Skeletal muscle satellite cell (primary cell): Measurements from ENCODE around the gene HPDL.

Experiments used
- H3K27me3 ChIP-seq: 2 replicates; pipeline ENCODE4 v1.7.0; 2013; ENCODE audit warnings: low read length; ENCODE audit not compliant: control insufficient read depth, insufficient read depth
- H3K36me3 ChIP-seq: 2 replicates; pipeline ENCODE4 v1.7.0; 2013; ENCODE audit warnings: mild to moderate bottlenecking, control low read depth, low read length; ENCODE audit not compliant: insufficient read depth
- H3K4me1 ChIP-seq: 2 replicates; pipeline ENCODE4 v1.7.0; 2013; ENCODE audit warnings: low read length; ENCODE audit not compliant: control insufficient read depth, insufficient read depth
- H3K4me2 ChIP-seq: 2 replicates; pipeline ENCODE4 v1.7.0; 2013; ENCODE audit warnings: mild to moderate bottlenecking, low read length
- H3K4me3 ChIP-seq: 2 replicates; pipeline ENCODE4 v1.7.0; 2013; ENCODE audit warnings: low read length
- H3K9ac ChIP-seq: 2 replicates; pipeline ENCODE4 v1.7.0; 2013; ENCODE audit warnings: mild to moderate bottlenecking, low read depth, low read length, moderate library complexity
- H3K9me3 ChIP-seq: replicated peaks from 2 replicates; pipeline ENCODE4 v1.7.0; 2013; ENCODE audit warnings: mild to moderate bottlenecking, control low read depth, low read length

Gene HPDL

GRCh38 chr1:45327644-45328515 is 1.2 kb downstream of the HPDL start:
- Histone ChIP-seq H3K36me3 (peaks cover 13% of the 10 kb centered on the region), H3K4me2 (peak overlapping the region; percentile 97), H3K9me3 (no peaks in the 10 kb centered on the region), H3K27me3 (no peaks in the 10 kb centered on the region), H3K4me1 (peaks cover 13% of the 10 kb centered on the region), H3K9ac (no peak overlapping the region), H3K4me3 (no peak overlapping the region)

- H3K4me1 ChIP-seq: peaks cover 13% of the 10 kb centered on the region
- H3K9ac ChIP-seq: no peak overlapping the region
- no peaks in the 10 kb centered on the region for H3K9me3 ChIP-seq
- peaks cover 19% of the 10 kb centered on the region for H3K36me3 ChIP-seq
- no peaks in the 10 kb centered on the region for H3K27me3 ChIP-seq
- no peak overlapping the region for H3K4me2 ChIP-seq
- no peak overlapping the region for H3K4me3 ChIP-seq
These were observed 2.0 kb downstream of the HPDL start for GRCh38 chr1:45328680-45329079.

- no peaks in the 10 kb centered on the region for H3K9me3 ChIP-seq
- no peak overlapping the region for H3K9ac ChIP-seq
- H3K36me3 ChIP-seq: peaks cover 19% of the 10 kb centered on the region
- no peaks in the 10 kb centered on the region for H3K27me3 ChIP-seq
- no peak overlapping the region for H3K4me2 ChIP-seq
- H3K4me3 ChIP-seq: no peak overlapping the region
- peaks cover 13% of the 10 kb centered on the region for H3K4me1 ChIP-seq
These were observed 2.8 kb downstream of the HPDL start for GRCh38 chr1:45329445-45329844.

- H3K9ac ChIP-seq: no peak overlapping the region
- no peaks in the 10 kb centered on the region for H3K27me3 ChIP-seq
These were observed 5.0 kb downstream of the HPDL start for GRCh38 chr1:45331436-45332345.

GRCh38 chr1:45332346-45332720 is 5.6 kb downstream of the HPDL start:
- Histone ChIP-seq H3K4me2 (no peak overlapping the region), H3K4me1 (peaks cover 2% of the 10 kb centered on the region), H3K9ac (no peak overlapping the region), H3K27me3 (no peaks in the 10 kb centered on the region), H3K4me3 (no peak overlapping the region), H3K9me3 (no peaks in the 10 kb centered on the region), H3K36me3 (peaks cover 19% of the 10 kb centered on the region)

More at GRCh38 chr1:45331436-45332345, 5.0 kb downstream of the HPDL start:
- H3K36me3 ChIP-seq: peaks cover 19% of the 10 kb centered on the region
- H3K4me3 ChIP-seq: no peak overlapping the region
- no peak overlapping the region for H3K4me2 ChIP-seq
- no peaks in the 10 kb centered on the region for H3K9me3 ChIP-seq
- H3K4me1 ChIP-seq: peaks cover 8% of the 10 kb centered on the region

GRCh38 chr1:45334308-45335245 is 7.9 kb downstream of the HPDL start:
- H3K9ac ChIP-seq: no peak overlapping the region
- no peaks in the 10 kb centered on the region for H3K27me3 ChIP-seq
- no peak overlapping the region for H3K4me2 ChIP-seq
- peaks cover 19% of the 10 kb centered on the region for H3K36me3 ChIP-seq
- H3K4me3 ChIP-seq: no peak overlapping the region
- peaks cover 5% of the 10 kb centered on the region for H3K4me1 ChIP-seq
- H3K9me3 ChIP-seq: no peaks in the 10 kb centered on the region

- peaks cover 9% of the 10 kb centered on the region for H3K4me1 ChIP-seq
- no peaks in the 10 kb centered on the region for H3K27me3 ChIP-seq
- no peaks in the 10 kb centered on the region for H3K9me3 ChIP-seq
- no peak overlapping the region for H3K9ac ChIP-seq
- H3K36me3 ChIP-seq: peaks cover 15% of the 10 kb centered on the region
- no peak overlapping the region for H3K4me2 ChIP-seq
- H3K4me3 ChIP-seq: no peak overlapping the region
These were observed 9.2 kb downstream of the HPDL start for GRCh38 chr1:45335855-45336324.

GRCh38 chr1:45337630-45338325 is 11.1 kb downstream of the HPDL start:
- no peak overlapping the region for H3K4me2 ChIP-seq

GRCh38 chr1:45339789-45340558 is 13.3 kb downstream of the HPDL start, which contains the start of the genes MUTYH and TOE1:
Gene MUTYH (minus strand): TSS chr1:45340440. CDS start chr1:45334505, 5,935 bp downstream.
Gene TOE1 (plus strand): TSS chr1:45340170. CDS start chr1:45340253, 83 bp downstream.
- peaks cover 31% of the 10 kb centered on the region for H3K36me3 ChIP-seq
- H3K4me3 ChIP-seq: peak within 1 kb of the TSS; percentile 81
- peak within 1 kb of the TSS; percentile 92 for H3K9ac ChIP-seq
- H3K4me1 ChIP-seq: peaks cover 15% of the 10 kb centered on the region
- H3K4me2 ChIP-seq: peak within 1 kb of the TSS; percentile 85
- no peaks in the 10 kb centered on the region for H3K27me3 ChIP-seq
- H3K9me3 ChIP-seq: no peaks in the 10 kb centered on the region

More at GRCh38 chr1:45337630-45338325, 11.1 kb downstream of the HPDL start:
- Histone ChIP-seq H3K4me3 (no peak overlapping the region), H3K9ac (no peak overlapping the region), H3K36me3 (peaks cover 17% of the 10 kb centered on the region), H3K4me1 (peaks cover 15% of the 10 kb centered on the region), H3K9me3 (no peaks in the 10 kb centered on the region), H3K27me3 (no peaks in the 10 kb centered on the region)
